Measurements from ENCODE around the gene SPECC1L.

DNA sequence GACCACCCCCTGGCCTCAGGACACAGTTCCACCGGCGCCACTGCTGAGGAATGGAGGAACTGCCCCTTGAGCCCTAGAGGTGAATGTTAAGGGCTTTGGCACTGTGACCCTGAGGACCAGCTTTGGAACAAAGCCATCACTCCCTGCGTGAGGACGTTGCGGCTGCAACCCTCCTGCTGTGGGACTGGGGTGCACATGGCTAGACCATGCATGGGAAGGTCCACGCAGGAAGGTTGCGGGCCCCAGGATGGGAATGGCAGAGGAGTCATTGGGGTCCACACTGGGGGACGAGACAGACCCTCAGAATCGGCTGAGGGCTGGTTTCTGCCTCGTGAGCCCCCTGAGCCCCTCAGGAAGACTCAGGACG is 150.3 kb downstream of the SPECC1L start:
- TF ChIP-seq ZBTB40 (IDR thresholded peaks at IDR 0.05; ENCODE audit: borderline replicate concordance) (no peak), BRCA1 (IDR thresholded peaks at IDR 0.05; ENCODE audit: low read depth, low read length) (no peak), RFX5 (IDR thresholded peaks at IDR 0.05; ENCODE audit: low read depth, low read length) (no peak), HDAC6 (IDR thresholded peaks at IDR 0.05; ENCODE audit: unreplicated experiment) (no peak), CTCF (IDR thresholded peaks at IDR 0.05 in 2 of 3, conservative IDR thresholded peaks at IDR 0.05 in 1 of 3; ENCODE audit: control insufficient read depth in 2 of 3, extremely low read depth in 1 of 3, insufficient read depth in 1 of 3, low read depth in 3 of 3, low read length in 3 of 3) (no peak), SUZ12 (IDR thresholded peaks at IDR 0.05; ENCODE audit: unreplicated experiment) (no peak), CBX5 (IDR thresholded peaks at IDR 0.05; ENCODE audit: low read depth) (no peak), BHLHE40 (IDR thresholded peaks at IDR 0.05; ENCODE audit: borderline replicate concordance in 1 of 2, low read depth in 2 of 2, low read length in 1 of 2) (no peak), CREB1 (IDR thresholded peaks at IDR 0.05; ENCODE audit: low read depth) (no peak), PAX5 (IDR thresholded peaks at IDR 0.05; ENCODE audit: borderline replicate concordance, low read depth, low read length) (no peak), POLR2A (IDR thresholded peaks at IDR 0.05; ENCODE audit: low read depth, low read length) (no peak)
- TF ChIP-seq, protein P1, sequence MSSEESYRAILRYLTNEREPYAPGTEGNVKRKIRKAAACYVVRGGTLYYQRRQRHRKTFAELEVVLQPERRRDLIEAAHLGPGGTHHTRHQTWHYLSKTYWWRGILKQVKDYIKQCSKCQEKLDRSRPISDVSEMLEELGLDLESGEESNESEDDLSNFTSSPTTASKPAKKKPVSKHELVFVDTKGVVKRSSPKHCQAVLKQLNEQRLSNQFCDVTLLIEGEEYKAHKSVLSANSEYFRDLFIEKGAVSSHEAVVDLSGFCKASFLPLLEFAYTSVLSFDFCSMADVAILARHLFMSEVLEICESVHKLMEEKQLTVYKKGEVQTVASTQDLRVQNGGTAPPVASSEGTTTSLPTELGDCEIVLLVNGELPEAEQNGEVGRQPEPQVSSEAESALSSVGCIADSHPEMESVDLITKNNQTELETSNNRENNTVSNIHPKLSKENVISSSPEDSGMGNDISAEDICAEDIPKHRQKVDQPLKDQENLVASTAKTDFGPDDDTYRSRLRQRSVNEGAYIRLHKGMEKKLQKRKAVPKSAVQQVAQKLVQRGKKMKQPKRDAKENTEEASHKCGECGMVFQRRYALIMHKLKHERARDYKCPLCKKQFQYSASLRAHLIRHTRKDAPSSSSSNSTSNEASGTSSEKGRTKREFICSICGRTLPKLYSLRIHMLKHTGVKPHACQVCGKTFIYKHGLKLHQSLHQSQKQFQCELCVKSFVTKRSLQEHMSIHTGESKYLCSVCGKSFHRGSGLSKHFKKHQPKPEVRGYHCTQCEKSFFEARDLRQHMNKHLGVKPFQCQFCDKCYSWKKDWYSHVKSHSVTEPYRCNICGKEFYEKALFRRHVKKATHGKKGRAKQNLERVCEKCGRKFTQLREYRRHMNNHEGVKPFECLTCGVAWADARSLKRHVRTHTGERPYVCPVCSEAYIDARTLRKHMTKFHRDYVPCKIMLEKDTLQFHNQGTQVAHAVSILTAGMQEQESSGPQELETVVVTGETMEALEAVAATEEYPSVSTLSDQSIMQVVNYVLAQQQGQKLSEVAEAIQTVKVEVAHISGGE (CRISPR knock-in tag; IDR thresholded peaks at IDR 0.05): no peak
